ENCODE data around the gene C15orf61. TPM values are rescaled to one million over a fixed set of nuclear protein-coding genes. Genes with fewer than 3 reads are reported as not detected.

The C15orf61 gene
- total RNA-seq, 1 donor from 2014 or later: 11.3 TPM

- no peak for TF ChIP-seq CTCF (IDR thresholded peaks at IDR 0.05)
- TF ChIP-seq POLR2AphosphoS5 (IDR thresholded peaks at IDR 0.05; ENCODE audit: insufficient read depth in 1 of 2, low read depth in 1 of 2): no peak
- TF ChIP-seq POLR2A (IDR thresholded peaks at IDR 0.05): no peak
- H3K27ac ChIP-seq: no peak overlapping the region
- no peak for DNase-seq (ENCODE audit: extremely low spot score in 2 of 2)
- H3K4me3 ChIP-seq: no peak overlapping the region
- H3K27me3 ChIP-seq: no peaks in the 10 kb centered on the region
- H3K9me3 ChIP-seq: no peaks in the 10 kb centered on the region
- intact Hi-C loops (cut with DNase I): loop anchor here (5.0 kb wide), 1 partner anchor 293 kb away; no protein-coding TSS in a partner anchor
- H3K36me3 ChIP-seq: peaks cover 0 to 4% of the 10 kb centered on the region in 2 donors
- peaks cover 29% of the 10 kb centered on the region for H3K4me1 ChIP-seq
These were observed 23.5 kb downstream of the C15orf61 start for GRCh38 chr15:67544475-67544874.

GRCh38 chr15:67545864-67546263, 24.9 kb downstream of the C15orf61 start:
- Histone ChIP-seq H3K36me3 (peaks cover 0 to 4% of the 10 kb centered on the region in 2 donors), H3K9me3 (no peaks in the 10 kb centered on the region), H3K4me3 (no peak overlapping the region), H3K4me1 (peaks cover 28% of the 10 kb centered on the region), H3K27ac (no peak overlapping the region), H3K27me3 (no peaks in the 10 kb centered on the region)
- TF ChIP-seq CTCF (IDR thresholded peaks at IDR 0.05): no peak
- no peak for TF ChIP-seq POLR2A (IDR thresholded peaks at IDR 0.05)
- TF ChIP-seq POLR2AphosphoS5 (IDR thresholded peaks at IDR 0.05; ENCODE audit: insufficient read depth in 1 of 2, low read depth in 1 of 2): no peak
- no peak for DNase-seq (ENCODE audit: extremely low spot score in 2 of 2)
- intact Hi-C loops (cut with DNase I): no loop called here

- Histone ChIP-seq H3K9me3 (no peaks in the 10 kb centered on the region), H3K27ac (no peak overlapping the region), H3K4me3 (no peak overlapping the region), H3K27me3 (no peaks in the 10 kb centered on the region), H3K36me3 (peaks cover 0 to 4% of the 10 kb centered on the region in 2 donors), H3K4me1 (peaks cover 20% of the 10 kb centered on the region)
- TF ChIP-seq POLR2A (IDR thresholded peaks at IDR 0.05) (no peak), POLR2AphosphoS5 (IDR thresholded peaks at IDR 0.05; ENCODE audit: insufficient read depth in 1 of 2, low read depth in 1 of 2) (no peak), CTCF (IDR thresholded peaks at IDR 0.05) (no peak)
- no peak for DNase-seq (ENCODE audit: extremely low spot score in 2 of 2)
- intact Hi-C loops (cut with DNase I): no loop called here
These were observed 26.1 kb downstream of the C15orf61 start for GRCh38 chr15:67547064-67547463.

- DNase-seq (ENCODE audit: extremely low spot score in 2 of 2): no peak
- no peak overlapping the region for H3K4me3 ChIP-seq
- TF ChIP-seq POLR2A (IDR thresholded peaks at IDR 0.05): no peak
- TF ChIP-seq CTCF (IDR thresholded peaks at IDR 0.05): no peak
- no peak for TF ChIP-seq POLR2AphosphoS5 (IDR thresholded peaks at IDR 0.05; ENCODE audit: insufficient read depth in 1 of 2, low read depth in 1 of 2)
- peaks cover 0 to 4% of the 10 kb centered on the region in 2 donors for H3K36me3 ChIP-seq
- intact Hi-C loops (cut with DNase I): no loop called here
- no peak overlapping the region for H3K27ac ChIP-seq
- H3K9me3 ChIP-seq: no peaks in the 10 kb centered on the region
- H3K4me1 ChIP-seq: peaks cover 20% of the 10 kb centered on the region
- no peaks in the 10 kb centered on the region for H3K27me3 ChIP-seq
These were observed 26.9 kb downstream of the C15orf61 start for GRCh38 chr15:67547836-67548235.

GRCh38 chr15:67548236-67548852, 27.4 kb downstream of the C15orf61 start:
- peaks cover 17% of the 10 kb centered on the region for H3K4me1 ChIP-seq
- no peak for DNase-seq (ENCODE audit: extremely low spot score in 2 of 2)

More at GRCh38 chr15:67548236-67548852, 27.4 kb downstream of the C15orf61 start:
- Histone ChIP-seq H3K27ac (no peak overlapping the region), H3K9me3 (no peaks in the 10 kb centered on the region), H3K27me3 (no peaks in the 10 kb centered on the region), H3K36me3 (peaks cover 0 to 4% of the 10 kb centered on the region in 2 donors), H3K4me3 (no peak overlapping the region)
- intact Hi-C loops (cut with DNase I): no loop called here
- TF ChIP-seq POLR2AphosphoS5 (IDR thresholded peaks at IDR 0.05; ENCODE audit: insufficient read depth in 1 of 2, low read depth in 1 of 2) (no peak), POLR2A (IDR thresholded peaks at IDR 0.05) (no peak), CTCF (IDR thresholded peaks at IDR 0.05) (no peak)

Measured in vagina (tissue), 2 donors.